HTR-8/SVneo (cell line): Measurements from ENCODE around the gene CATSPERD.
A peak's percentile ranks its signal among the peaks of the same experiment; 100 is the strongest.
"Not testable (repeated sequence)": the region's sequence is repeated elsewhere in the genome, so short reads cannot be mapped to it uniquely, and the experiment has no call there.

ENCODE experiments used
- DNase-seq: peaks from one replicate; pipeline ENCODE4 v3.0.0; 2011; ENCODE audit warnings: low spot score, mixed read lengths; ENCODE audit not compliant: insufficient read length
- FAIRE-seq: peaks from 2 replicates; lab custom pipeline; 2011; peaks lifted over from hg19 to GRCh38; lab: Jason Lieb, UNC

Gene CATSPERD

GRCh38 chr19:5684694-5685430 lies 35.6 kb upstream of the CATSPERD start:
- no peak for FAIRE-seq

GRCh38 chr19:5686326-5686646 lies 34.2 kb upstream of the CATSPERD start:
- DNase-seq: no peak
- FAIRE-seq: no peak

More at GRCh38 chr19:5684694-5685430, 35.6 kb upstream of the CATSPERD start:
- DNase-seq: no peak

- no peak for FAIRE-seq
- peak; percentile 90 for DNase-seq
Observed at GRCh38 chr19:5686647-5687359, 33.6 kb upstream of the CATSPERD start.

- FAIRE-seq (no peak), DNase-seq (no peak)
Observed at GRCh38 chr19:5687360-5688198, 32.9 kb upstream of the CATSPERD start.

- FAIRE-seq: not testable (repeated sequence)
Observed at GRCh38 chr19:5688262-5688881, 32.1 kb upstream of the CATSPERD start.

GRCh38 chr19:5690125-5690954 lies 30.1 kb upstream of the CATSPERD start, which contains the start of gene RPL36:
TSS of gene RPL36 (plus strand) at chr19:5690295. CDS start at chr19:5690508, 213 bp downstream.
- FAIRE-seq: peak; percentile 82
- peak; percentile 94 for DNase-seq

More at GRCh38 chr19:5688262-5688881, 32.1 kb upstream of the CATSPERD start:
- DNase-seq: not testable (repeated sequence)

- DNase-seq: no peak
- no peak for FAIRE-seq
Observed at GRCh38 chr19:5690955-5691821, 29.2 kb upstream of the CATSPERD start.

- no peak for FAIRE-seq
- no peak for DNase-seq
Observed at GRCh38 chr19:5691822-5692722, 28.4 kb upstream of the CATSPERD start.

GRCh38 chr19:5692723-5693194 lies 27.7 kb upstream of the CATSPERD start:
- FAIRE-seq (no peak), DNase-seq (no peak)

- FAIRE-seq (no peak), DNase-seq (no peak)
Observed at GRCh38 chr19:5693195-5694166, 27.0 kb upstream of the CATSPERD start.

- DNase-seq (no peak), FAIRE-seq (no peak)
Observed at GRCh38 chr19:5694167-5694955, 26.1 kb upstream of the CATSPERD start.

GRCh38 chr19:5694956-5695648 lies 25.3 kb upstream of the CATSPERD start:
- DNase-seq (no peak), FAIRE-seq (no peak)

GRCh38 chr19:5695649-5696195 lies 24.7 kb upstream of the CATSPERD start:
- FAIRE-seq (no peak), DNase-seq (no peak)

GRCh38 chr19:5696196-5697021 lies 24.0 kb upstream of the CATSPERD start:
- FAIRE-seq: no peak
- DNase-seq: no peak
